SK-N-SH treated with all-trans-retinoic acid at 6 μM for 48 hours (cell line): Measurements from ENCODE around the gene SPTB.

Experiments used
- POU6F1 ChIP-seq: fragments of 250-450 bp; sonication (Bioruptor Pico); IDR thresholded peaks from 2 replicates; pipeline ENCODE4 v1.8.0; 2021; ENCODE audit warnings: low read depth, mild to moderate bottlenecking, moderate library complexity, borderline replicate concordance
- TSHZ2 ChIP-seq: fragments of 250-450 bp; sonication (Bioruptor Pico); IDR thresholded peaks from 2 replicates; pipeline ENCODE4 v1.5.0; 2020; ENCODE audit warnings: mild to moderate bottlenecking, moderate library complexity
- ZFP3 ChIP-seq: fragments of 250-450 bp; sonication (Bioruptor Pico); IDR thresholded peaks from 2 replicates; pipeline ENCODE4 v1.5.0; 2020; ENCODE audit warnings: mild to moderate bottlenecking, moderate library complexity

- no peak for TF ChIP-seq ZFP3 (CRISPR knock-in tag)
- TF ChIP-seq TSHZ2: no peak
- no peak for TF ChIP-seq POU6F1 (CRISPR knock-in tag)
These were observed 55.2 kb downstream of the SPTB start for GRCh38 chr14:64824471-64824870.
